Amniotic stem cell (primary cell): Measurements from ENCODE around the gene ANK2.

Experiments
- DNase-seq: peaks from one replicate; lab custom pipeline; 2025; lab: John Stamatoyannopoulos, UW

ANK2 gene

GRCh38 chr4:113094802-113095201 lies 45.3 kb downstream of the ANK2 start:
- DNase-seq, result no peak

GRCh38 chr4:113101669-113102068 lies 52.2 kb downstream of the ANK2 start:
- no peak for DNase-seq

- no peak for DNase-seq
Observed at GRCh38 chr4:113103556-113103955, 54.1 kb downstream of the ANK2 start.

- DNase-seq, result peak; percentile 44
Observed at GRCh38 chr4:113106108-113106507, 56.7 kb downstream of the ANK2 start.

- no peak for DNase-seq
Observed at GRCh38 chr4:113109106-113109718, 59.8 kb downstream of the ANK2 start.

- DNase-seq, result no peak
Observed at GRCh38 chr4:113112338-113112978, 63.0 kb downstream of the ANK2 start.

GRCh38 chr4:113113151-113113550 lies 63.7 kb downstream of the ANK2 start:
- no peak for DNase-seq

GRCh38 chr4:113114884-113115283 lies 65.4 kb downstream of the ANK2 start:
- no peak for DNase-seq

- no peak for DNase-seq
Observed at GRCh38 chr4:113116414-113117357, 67.2 kb downstream of the ANK2 start.

- no peak for DNase-seq
Observed at GRCh38 chr4:113117358-113117702, 67.9 kb downstream of the ANK2 start.

- no peak for DNase-seq
Observed at GRCh38 chr4:113122066-113122465, 72.6 kb downstream of the ANK2 start.

- DNase-seq, result no peak
Observed at GRCh38 chr4:113125418-113125817, 76.0 kb downstream of the ANK2 start.

- DNase-seq, result no peak
Observed at GRCh38 chr4:113131136-113131535, 81.7 kb downstream of the ANK2 start.

- no peak for DNase-seq
Observed at GRCh38 chr4:113131621-113132020, 82.2 kb downstream of the ANK2 start.

- DNase-seq, result no peak
Observed at GRCh38 chr4:113141901-113142346, 92.5 kb downstream of the ANK2 start.

- DNase-seq, result no peak
Observed at GRCh38 chr4:113142351-113142750, 92.9 kb downstream of the ANK2 start.

- no peak for DNase-seq
Observed at GRCh38 chr4:113144091-113144490, 94.6 kb downstream of the ANK2 start.

- no peak for DNase-seq
Observed at GRCh38 chr4:113145147-113145518, 95.7 kb downstream of the ANK2 start.

GRCh38 chr4:113145519-113146291 lies 96.3 kb downstream of the ANK2 start:
- DNase-seq, result no peak

- no peak for DNase-seq
Observed at GRCh38 chr4:113146876-113147358, 97.5 kb downstream of the ANK2 start.

GRCh38 chr4:113147498-113148111 lies 98.2 kb downstream of the ANK2 start:
- no peak for DNase-seq

- no peak for DNase-seq
Observed at GRCh38 chr4:113148925-113149324, 99.5 kb downstream of the ANK2 start.
